HG03439 (cell line): ENCODE results near the gene PRDM15.
A peak's percentile ranks its signal among the peaks of the same experiment; 100 is the strongest.

Experiments used
- ATAC-seq: cut with Tn5 transposase; IDR thresholded peaks from one replicate; pipeline ENCODE4 v1.9.1; 2021; ENCODE audit warnings: mild to moderate bottlenecking, moderate library complexity; ENCODE audit not compliant: unreplicated experiment

PRDM15 gene

DNA sequence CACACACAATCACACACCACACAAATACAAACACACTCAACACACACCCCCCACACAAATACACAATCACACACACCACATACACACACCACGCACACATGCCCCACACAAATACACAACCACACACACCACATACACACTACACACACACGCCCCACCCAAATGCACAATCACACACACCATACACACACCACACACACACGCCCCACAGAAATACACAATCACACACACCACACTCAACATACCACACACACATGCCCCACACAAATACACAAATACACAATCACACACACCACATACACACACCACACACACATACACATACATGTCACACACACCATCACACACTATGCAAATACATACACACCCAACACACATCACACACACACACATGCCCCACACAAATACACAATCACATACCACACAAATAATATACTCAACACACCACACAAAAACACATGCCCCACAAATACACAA is 50.2 kb downstream of the PRDM15 start:
- no peak for ATAC-seq

- ATAC-seq, result no peak
Measured at GRCh38 chr21:41827951-41828883, 50.9 kb downstream of the PRDM15 start.

DNA sequence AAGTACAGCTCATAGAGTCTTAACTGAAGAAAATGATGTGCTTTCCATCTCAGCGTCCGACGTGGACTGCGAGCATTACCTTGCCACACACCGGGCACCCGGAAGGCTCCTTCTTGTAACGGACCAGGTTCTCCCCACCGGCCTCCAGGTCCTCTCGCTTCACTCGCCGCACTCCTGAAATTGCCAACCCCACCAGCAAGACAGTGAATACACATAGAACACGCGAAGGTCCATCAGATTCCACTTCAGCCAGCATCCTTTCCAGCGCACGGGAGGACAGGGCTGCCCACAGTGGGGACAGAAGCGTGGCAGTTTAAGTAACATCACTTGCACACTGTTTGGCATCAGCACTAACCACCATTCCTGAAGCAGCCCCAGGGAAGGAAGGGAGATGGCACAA is 53.3 kb downstream of the PRDM15 start:
- no peak for ATAC-seq

DNA sequence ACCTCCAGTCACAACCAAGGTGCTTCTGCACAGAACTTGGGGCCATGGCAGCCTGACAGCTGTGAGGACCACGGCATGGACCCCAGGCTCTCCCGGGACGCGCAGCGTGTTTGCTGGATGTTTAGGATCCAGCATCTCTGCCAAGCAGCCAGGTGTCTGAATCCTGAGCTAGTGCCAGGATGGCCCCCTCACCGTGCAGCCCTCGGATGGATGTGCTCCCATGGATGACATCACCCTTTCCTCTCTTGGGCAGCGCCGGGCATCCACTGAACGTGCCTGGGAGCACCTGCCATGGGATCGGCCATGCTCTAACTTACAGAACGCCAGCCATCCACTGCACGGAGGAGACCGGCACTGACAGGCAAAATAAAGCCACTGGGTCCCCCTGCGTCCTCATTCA is 53.9 kb downstream of the PRDM15 start:
- ATAC-seq, result no peak

DNA sequence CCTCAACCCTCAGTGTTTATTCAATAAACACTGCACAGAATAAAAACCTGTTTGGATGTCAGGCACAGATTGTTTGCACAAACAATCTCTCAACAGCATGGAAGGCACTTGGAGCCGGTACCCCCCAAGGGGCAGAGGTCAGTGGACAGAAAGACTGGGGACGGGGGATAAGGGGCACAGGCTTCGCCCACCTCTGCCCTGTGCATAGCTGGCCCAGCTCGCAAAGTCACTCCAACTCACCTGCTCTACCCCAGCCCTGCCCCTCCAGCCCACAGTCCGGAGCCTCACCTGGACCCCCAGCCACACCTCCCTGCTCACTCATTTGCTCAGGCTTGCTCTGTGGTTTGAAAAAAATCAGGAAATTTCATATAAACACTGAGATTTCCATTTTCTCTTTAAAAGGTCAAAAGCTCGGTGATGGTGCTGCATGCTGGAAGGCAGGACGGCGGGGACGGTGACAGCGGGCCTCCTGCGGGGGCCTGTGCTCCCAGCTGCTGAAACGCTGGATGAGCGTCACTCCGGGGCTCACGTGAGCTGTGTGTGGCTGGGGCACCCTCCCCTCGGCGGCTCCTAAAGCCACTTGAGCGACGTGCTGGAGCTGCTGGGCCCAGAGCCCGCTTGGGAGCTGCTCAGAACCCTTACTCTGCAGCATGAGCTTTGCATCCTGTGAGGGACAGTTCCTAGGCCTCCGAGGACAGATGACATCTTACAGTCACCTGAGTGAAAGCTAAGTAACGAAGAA is 54.5 kb downstream of the PRDM15 start:
- ATAC-seq, result no peak

- ATAC-seq, result no peak
Measured at GRCh38 chr21:41823906-41824305, 55.2 kb downstream of the PRDM15 start.

DNA sequence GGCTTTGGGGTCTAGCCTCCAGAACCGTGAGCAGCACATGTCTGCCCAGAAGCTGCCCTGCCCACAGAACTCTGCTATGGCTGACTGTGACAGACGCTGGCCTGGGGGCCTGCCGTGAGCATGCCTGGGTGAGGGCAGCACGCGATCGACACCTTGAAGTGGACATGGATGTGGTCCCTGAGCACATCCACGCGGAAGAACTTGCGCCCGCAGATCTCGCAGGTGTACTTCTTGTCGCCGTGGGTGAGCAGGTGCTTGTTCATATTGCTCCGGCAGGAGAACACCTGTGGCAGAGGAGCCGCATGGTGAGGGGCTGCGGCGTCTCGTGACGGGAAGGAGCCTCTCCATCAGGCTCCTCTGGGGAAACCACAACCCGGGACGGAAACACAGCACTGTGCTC is 56.0 kb downstream of the PRDM15 start:
- no peak for ATAC-seq

- ATAC-seq, result no peak
Measured at GRCh38 chr21:41821756-41822431, 57.2 kb downstream of the PRDM15 start.

GRCh38 chr21:41821081-41821755 is 57.9 kb downstream of the PRDM15 start:
- no peak for ATAC-seq

- ATAC-seq, result no peak
Measured at GRCh38 chr21:41820384-41821080, 58.6 kb downstream of the PRDM15 start.

DNA sequence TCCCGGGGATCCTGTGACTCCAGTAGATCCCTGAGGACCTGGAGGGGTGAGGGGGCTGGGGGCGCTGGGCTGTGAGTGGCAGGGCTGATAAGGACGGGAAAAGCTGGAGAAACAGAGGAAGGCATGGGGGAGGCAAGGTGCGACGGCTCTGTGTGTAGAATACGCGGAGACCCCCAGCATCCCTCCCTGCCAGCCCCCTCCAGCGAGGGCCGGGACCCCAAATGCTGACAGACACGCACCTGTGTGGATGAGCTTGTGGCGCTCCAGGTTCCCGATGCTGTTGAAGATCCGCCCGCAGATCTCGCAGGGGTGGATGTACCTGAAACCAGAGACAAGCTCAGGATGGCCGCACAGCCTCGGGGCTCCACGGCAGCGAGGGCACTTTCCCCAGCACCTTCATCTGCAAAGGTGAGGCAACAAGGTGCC is 59.3 kb downstream of the PRDM15 start:
- ATAC-seq, result no peak

- ATAC-seq, result no peak
Measured at GRCh38 chr21:41819236-41819855, 59.8 kb downstream of the PRDM15 start.

GRCh38 chr21:41817877-41818855 is 61.0 kb downstream of the PRDM15 start:
- ATAC-seq, result no peak

DNA sequence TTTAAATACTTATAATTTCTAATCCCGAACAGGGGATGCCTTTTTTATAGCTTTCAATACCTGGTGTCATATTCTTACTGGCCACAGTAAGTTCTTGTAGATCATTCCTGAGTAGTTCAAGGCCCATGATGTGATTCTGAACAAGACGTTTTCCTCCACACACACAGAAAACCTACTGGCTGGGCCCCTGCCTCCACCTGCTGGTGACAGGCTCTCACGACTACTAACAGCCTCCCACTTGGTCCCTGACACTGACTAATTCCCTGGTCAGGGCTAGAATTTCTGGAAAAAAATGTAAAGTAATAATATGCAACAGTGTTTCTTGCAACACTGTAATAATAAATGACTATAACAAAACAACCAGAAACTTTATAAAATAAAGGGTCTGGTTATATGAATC is 61.9 kb downstream of the PRDM15 start:
- no peak for ATAC-seq

DNA sequence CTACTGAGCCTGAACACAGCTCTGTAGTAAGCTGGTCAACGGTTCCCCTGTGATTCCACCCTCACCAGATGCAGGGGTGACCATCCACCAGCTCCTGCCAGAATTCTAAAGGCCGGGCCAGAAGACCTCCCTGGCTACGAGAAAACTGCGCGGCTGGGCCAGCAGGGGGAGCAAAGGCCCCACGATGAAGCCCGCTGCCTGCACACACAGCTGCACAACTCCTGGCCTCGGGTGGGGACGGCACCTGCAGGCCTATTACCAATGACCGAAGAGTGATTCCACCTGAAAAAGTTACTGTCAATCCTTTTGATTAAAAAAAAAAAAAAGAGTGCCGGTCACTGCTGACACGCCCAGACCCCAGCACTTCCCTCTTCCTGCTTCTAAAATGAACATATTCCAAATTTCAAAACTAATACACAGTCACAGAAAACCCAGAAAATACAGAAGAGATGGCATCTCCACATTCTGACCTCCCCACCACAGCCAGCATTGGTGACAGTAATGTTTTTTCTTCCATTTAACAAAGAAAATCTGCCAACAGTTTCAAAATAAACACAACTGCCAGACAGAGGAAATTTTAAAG is 62.5 kb downstream of the PRDM15 start:
- peak; percentile 68 for ATAC-seq

DNA sequence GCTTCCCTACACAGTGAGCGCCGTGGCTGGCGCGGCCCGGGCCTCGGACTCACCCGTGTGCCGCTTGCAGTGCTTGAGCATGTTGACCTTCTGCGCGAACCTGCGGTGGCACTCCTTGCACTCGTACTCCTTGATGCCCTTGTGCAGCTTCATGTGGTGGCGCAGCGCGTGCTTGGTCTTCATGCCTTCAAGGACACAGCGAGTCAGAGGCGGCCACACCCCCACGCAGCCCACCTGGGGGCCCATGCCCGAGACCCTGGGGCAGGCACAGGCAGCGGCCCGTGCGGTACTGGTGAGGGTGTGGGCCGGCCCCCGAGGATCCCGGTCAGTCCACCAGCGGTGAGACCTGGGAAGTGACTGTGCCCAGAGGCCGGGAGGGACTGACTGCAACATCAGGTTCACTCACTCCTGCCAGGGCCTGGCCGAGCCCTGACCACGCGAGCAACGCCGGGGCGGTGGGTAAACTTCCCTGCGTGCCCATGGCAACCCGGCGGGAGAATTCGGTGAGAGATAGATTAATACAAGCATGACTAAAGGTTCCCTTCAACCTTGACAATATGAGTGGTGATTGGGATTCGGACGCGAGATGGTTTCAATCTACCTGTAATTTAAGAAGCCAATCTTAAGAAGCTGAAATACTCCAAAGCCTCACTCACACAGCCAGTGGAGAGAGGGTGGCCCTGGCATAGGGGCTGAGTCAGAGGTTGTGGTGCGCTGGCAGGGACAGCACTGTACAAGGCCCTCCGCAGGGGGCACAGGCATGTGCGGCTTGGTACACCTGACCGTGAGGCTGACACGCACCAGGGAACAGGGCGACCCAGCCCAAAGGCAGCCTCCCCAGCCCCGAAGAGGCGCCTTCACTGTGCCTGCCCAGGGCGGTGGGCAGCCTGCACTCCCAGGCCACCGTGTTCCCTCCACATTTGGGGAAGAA is 63.2 kb downstream of the PRDM15 start:
- peak; percentile 16 for ATAC-seq

DNA sequence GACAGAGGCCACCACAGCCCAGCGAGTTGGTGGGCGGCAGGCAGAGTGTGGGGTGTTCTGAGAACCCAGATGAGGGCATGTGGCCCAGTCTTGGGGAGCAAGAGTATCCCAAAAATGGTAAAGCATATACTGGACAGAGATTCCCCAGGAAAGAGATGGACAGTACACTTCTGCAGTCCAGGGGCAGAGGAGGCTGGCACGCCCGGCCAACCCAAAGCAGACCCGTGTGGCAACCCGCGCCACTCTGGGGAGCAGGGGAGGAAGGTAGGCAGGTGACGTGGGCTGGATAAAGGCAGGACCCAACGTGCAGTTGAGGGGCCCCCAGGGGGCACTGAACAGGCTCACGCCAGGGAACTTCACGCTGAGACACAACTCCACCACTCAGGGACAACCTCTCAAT is 65.9 kb downstream of the PRDM15 start:
- no peak for ATAC-seq
